GM19438 (cell line): Measurements from ENCODE around the gene RTL10.

Experiments
- ATAC-seq: cut with Tn5 transposase; IDR thresholded peaks from one replicate; pipeline ENCODE4 v1.9.1; 2021; ENCODE audit warnings: low read depth; ENCODE audit not compliant: unreplicated experiment

RTL10 gene

DNA sequence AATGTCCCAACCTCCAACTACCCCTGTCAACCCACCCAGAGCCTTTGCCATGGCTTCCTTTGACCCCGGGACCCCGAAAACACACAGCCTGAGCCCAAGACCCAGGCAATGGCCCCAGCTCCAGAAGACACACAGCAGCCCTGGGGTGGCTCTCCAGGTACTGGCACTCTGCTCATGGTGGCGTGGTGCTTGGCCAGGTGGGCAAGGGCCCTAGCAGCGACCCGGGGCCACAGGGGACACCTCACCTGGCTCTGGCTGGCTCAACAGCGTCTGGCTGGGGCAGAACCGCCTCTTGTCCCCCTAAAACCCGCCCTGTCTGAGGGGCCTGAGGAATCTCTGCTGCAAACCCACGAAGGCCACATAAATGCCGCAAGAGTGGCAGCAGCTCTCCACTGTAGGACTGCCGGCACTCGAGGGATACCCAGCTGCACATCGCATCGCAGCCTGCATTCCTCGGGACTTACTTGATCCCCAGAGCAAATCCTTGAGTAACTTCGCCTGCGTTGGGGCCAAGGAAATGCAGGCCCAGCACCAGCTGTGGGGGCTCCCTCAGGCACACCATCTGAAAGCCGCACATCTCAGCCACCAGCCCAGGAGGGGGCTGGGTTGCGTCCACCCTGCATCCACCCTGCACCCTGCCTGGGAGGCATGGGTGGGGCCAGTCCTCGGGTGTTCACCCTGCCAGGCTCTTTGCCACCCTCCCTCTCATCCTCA is 23.1 kb upstream of the RTL10 start:
- ATAC-seq = no peak

- ATAC-seq = no peak
Measured at GRCh38 chr22:19876941-19877625, 22.4 kb upstream of the RTL10 start.

- ATAC-seq = no peak
Measured at GRCh38 chr22:19876314-19876940, 21.8 kb upstream of the RTL10 start.

DNA sequence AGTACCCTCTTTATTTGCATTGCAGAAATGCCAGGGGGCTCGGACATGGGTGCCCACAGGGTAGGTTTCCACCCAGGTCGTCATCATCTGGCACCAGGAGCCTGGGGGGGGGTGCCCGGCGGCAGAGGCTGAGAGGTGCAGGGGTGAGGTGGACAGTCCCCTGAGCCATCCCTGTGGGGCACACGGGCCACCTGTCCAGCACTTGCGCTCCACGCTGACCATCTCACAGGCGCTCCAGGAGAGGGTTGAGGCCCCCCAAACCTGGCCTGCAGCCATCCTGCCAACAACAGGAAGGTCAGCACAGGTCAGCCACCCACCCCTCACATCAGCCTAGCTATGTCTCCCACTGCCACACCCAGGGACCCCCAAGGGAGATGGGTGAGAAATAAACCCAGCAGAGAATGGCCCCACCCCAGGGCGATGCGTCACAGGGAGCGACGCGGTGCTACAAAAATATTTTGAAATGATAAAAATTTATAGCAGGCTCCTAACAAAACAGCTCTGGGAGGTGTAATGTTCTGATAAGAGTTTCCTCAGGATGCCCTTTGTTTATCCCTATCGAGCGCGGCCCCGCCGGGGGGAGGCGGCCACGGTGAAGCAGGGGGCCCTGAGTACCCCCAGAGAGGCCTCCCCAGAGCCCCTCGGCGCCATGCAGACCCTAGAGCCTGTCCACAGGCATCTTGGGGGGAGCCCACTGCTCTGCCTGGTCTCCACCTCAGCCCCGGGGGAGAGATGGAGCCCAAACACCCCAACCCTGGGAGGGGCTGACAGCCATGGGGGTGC is 21.0 kb upstream of the RTL10 start:
- ATAC-seq = no peak

GRCh38 chr22:19875061-19875530 is 20.4 kb upstream of the RTL10 start:
- no peak for ATAC-seq

GRCh38 chr22:19874307-19875060 is 19.8 kb upstream of the RTL10 start:
- ATAC-seq = no peak

GRCh38 chr22:19873960-19874306 is 19.3 kb upstream of the RTL10 start:
- no peak for ATAC-seq

- no peak for ATAC-seq
Measured at GRCh38 chr22:19873138-19873959, 18.7 kb upstream of the RTL10 start.

- ATAC-seq = no peak
Measured at GRCh38 chr22:19872779-19873137, 18.1 kb upstream of the RTL10 start.

GRCh38 chr22:19871845-19872778 is 17.4 kb upstream of the RTL10 start:
- ATAC-seq = no peak

GRCh38 chr22:19871023-19871844 is 16.6 kb upstream of the RTL10 start:
- no peak for ATAC-seq

DNA sequence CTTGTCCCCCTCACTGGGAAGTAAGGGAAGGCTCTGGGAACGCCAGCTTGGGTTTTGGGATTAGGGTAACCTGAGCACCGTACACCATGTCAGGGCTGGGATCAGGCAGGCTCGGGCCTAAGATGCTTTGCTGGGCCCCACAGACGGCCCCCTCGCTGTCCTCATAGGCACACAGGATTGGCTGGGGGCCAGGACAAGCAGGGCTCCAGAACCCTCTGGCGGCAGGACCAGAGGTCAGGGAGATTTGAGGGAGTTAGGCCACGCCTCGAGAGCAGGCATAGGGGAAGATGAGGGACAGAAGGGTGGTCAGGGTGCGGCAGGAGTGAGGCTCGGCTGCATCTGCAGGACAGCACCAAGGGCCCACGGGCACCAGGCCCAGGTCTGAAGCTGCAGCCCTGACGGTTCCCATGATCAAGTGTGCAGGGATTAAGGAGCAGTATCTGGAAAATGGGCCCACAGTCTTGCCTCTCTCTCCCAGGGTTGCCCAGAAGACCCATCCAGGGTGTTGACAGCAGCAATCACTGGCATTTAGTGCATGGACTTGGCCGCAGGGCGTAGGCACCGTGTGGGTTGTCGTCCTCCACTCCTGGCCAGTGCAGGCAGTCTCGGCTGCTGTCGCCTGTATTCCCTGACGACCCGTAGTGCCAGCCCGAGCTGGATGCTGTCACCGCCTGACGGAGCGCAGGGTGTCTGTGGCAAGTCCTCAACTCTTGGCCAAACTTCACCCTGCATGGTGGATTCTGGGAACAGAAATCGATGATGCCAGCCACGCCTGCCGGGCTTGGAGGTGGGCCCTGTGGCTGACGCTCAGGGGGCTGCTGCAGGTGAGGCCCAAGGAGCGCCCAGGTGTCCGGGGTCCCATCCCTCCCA is 15.7 kb upstream of the RTL10 start:
- no peak for ATAC-seq

DNA sequence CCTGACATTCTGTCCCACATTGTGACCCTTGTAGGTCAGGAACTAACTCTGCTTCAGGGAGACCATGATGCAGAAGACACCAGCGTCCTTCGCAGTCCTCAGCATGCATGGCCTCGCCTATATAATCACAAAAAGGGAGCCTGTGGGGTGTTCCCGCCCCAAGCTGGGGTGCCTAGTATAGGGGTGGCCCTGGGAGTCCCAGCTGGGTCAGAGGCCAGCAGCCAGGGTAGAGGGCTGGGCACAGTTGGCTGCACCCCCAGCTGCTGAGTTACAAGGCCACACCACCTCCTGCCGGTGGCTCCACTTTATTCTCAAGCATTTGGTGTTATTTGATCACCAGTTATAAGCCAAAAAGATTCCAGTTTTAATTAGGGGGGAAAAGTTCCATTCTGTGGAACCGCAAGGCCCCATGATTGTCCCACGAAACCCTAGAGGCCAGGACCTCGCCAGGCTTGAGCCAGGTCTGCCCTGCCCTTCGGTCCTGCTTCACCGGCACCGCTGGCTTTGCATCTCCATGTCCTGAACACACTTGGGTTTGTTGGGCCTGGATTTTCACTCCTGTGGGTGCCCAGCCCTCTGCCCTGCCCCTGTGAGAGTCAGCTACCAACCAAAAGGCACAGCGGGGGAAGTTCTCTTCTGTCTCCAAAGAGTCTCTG is 15.0 kb upstream of the RTL10 start:
- ATAC-seq = no peak

DNA sequence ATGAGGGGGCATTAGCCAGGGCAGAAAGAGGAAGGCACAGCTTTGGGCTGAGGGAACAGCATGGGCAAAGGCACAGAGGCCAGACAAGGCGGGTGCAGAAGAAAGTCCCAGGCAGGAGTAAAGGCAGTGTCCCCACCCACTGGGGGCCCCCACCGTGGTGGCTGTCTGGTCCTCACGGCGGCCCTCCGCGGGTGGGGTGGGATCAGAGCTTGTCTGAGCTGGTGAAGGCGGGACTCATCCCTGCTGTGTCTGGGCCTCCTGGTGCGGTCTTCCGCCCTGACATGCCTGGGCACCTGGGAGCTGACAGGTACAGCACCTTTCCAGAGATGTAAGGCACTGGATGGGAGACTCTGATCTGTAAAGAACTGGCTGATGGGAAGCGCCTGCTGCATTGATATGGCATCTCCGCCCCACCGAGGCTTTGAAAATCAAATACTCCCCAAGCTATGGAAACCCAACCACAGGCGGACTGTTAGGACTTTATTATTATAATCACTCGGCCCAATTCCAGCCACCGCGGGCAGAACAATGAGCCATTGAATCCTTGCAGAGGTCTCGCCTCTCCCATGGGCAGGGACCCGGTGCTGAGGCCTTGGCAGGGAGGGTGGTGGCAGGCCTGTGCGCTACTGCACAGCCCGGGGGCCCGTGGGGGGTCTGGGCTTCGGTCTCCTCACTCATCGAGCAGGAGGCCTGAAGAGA is 14.2 kb upstream of the RTL10 start:
- ATAC-seq = no peak

DNA sequence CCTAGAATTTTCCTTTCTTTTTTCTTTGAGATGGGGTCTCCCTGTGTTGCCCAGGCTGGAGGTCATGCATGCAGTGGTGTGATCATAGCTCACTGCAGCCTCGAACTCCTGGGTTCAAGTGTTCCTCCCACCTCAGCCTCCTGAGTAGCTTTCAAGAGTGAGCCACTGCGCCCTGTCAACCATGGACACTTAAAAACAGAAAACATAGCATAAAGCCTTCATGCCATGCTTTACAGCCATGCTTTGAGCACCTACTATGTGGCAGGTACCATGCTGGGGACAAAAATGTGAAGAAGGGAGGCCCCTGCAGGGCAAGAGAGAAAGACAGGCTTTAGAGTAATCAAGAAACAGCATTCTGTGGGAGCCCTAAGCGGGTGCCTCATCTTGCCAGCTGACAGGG is 13.7 kb upstream of the RTL10 start:
- no peak for ATAC-seq

- ATAC-seq = no peak
Measured at GRCh38 chr22:19867617-19868016, 12.9 kb upstream of the RTL10 start.
